Forelimb muscle (tissue), 1 donor: ENCODE measurements around the gene IFT57. TPM values are rescaled to one million over a fixed set of nuclear protein-coding genes. Genes with fewer than 3 reads are reported as not detected.

Experiments used
- DNase-seq: peaks from one replicate; pipeline ENCODE4 v3.0.0-alpha.2; 2013; ENCODE audit warnings: low read depth
- polyA plus RNA-seq: library from polyadenylated mRNA; unstranded; fragments of 120-200 nt; gene quantifications from one replicate; pipeline ENCODE4 v1.2.1, GENCODE V29; 2013; ENCODE audit not compliant: insufficient read length

Gene IFT57
- polyA plus RNA-seq, 1 donor = 24.6 TPM

DNA sequence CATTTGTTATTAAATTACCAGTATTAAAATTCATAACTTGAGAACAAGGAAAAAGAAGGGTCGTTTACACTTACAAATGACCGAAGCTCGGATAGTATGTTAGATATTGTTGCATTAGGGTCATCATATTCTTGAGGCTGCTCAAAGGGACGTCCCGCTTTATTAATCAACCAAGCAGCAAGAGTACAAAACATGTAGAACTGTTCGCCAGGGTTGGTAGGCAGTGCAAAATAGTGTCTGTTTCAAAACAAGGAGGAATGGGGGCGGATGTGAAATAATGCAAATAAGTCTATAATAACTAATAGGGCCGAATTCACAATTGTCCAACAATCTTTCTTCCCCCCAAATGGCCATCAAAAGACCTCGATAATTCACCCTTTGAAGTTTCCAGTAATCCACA, 2.9 kb downstream of the IFT57 start:
- DNase-seq = no peak

DNA sequence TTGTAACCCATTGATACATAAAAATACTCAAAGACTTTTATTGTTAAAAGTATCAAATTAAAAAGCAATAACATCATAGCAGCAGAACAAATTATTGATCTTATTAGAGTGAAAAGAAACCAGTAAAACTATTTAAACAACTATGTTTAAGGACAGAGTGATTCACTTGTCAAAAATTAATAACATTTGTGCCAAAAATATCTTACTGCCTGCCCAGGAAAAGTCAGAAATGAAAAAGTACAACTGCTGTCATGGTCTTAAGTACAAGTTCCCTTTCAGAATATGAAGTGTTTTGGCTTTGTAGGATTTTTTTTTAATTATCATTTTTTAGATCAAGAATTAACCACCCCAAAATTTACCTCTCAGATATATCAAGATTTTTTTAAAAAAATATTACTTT, 3.4 kb downstream of the IFT57 start:
- no peak for DNase-seq

DNA sequence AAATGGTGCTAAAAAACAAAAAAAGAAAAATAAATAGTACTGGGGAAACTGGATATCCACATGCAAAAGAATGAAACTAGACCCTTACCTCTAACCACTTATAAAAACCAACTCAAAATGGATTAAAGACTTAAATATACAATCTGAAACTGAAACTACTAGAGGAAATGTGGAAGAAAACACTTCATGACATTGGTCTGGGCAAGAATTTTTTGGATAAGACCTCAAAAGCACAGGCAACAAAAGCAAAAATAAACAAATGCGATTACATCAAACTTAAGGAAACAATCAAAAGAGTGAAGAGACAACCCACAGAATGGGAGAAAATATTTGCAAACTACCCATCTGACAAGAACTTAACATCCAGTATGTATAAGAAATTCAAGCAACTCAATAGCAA, 6.4 kb downstream of the IFT57 start:
- DNase-seq = no peak

DNA sequence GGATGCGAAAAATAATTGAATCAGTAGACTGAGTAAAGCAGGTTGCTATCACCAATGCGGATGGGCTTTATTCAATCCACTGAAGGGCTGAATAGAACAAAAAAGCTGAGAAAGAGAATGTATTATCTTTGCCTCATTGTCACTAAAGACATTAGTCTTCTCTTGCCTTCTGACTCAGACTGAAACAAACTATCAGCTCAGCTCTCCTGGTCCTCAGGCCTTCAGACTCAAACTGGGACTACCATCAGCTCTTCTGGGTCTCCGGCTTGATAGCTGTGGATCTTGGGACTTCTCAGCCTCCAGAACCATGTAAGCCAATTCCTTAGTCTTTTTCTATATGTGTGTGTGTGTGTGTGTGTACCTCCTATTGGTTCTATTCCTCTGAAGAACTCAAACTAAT, 12.6 kb downstream of the IFT57 start:
- no peak for DNase-seq

DNA sequence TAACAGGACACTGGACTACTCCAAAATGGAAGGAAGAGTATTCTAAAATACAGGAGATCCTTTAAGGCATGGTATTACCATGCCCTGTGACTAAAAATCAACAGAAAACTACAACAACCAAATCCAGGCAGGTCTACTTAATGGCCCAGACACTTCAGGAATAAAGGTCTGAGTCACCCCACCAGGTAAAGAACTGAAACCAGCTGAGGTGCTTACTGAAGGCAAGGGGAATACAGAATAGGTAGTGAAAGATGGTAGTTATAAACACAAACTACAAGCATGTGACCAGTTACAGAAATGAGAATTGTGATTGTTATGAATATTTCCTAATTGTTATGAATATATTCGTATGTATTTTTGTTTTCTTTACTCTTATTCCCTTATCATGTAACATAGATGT, 13.4 kb downstream of the IFT57 start:
- DNase-seq = no peak

DNA sequence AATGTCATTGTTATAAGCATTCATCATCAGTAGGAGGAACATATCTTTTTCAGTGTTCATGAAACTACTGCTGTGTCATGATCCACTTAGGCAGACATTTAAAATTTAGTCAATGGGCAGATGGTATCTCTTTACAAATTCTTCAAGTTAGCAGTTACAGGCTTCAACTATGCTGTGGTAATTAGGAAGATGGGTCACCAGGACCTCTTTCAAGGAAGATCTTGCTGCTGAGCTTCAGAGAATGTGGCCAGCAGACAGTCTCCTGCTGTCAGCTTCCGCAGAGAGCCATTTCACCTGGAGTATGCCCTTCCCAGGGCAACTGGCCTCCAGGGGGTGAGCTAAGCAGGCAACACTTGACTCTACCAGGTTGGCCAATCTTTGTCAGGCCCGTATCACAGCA, 19.4 kb downstream of the IFT57 start:
- no peak for DNase-seq

DNA sequence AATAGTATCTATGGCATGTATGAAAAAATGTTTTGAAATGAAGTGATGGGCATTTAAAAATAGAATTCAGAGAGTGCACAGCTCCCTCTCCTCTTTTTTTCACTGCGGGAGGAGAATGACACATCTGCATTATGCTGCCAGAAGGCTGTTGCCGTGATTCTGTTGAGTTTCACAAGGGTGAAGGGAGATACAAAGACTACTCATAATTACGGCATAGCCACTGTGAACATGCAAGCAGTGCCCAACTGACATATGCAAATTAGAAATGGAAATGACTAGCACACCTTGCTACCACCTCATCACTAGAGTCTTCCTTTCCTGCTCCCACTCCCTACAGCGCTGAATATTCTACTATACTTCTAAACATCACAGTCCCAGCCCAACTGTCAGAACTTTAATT, 20.1 kb downstream of the IFT57 start:
- DNase-seq = no peak

DNA sequence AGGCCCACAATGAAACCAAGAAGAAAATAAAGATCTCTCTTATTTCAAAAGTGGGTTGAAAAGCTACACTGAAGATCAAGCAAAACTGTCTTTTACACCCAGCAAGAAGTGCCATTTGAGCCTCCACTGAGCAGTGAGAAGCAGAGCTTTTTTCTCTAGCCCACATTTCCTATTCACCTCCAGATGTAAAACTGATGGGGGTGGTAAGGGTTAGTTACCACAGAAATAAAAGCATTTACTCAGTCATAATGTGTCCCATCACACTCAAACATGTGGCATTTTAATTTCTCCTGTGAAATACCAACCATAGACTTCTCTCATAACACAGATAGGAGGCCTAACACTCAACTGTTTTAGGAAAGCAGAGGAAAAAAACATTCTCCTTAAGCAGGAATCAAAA, 21.0 kb downstream of the IFT57 start:
- no peak for DNase-seq

DNA sequence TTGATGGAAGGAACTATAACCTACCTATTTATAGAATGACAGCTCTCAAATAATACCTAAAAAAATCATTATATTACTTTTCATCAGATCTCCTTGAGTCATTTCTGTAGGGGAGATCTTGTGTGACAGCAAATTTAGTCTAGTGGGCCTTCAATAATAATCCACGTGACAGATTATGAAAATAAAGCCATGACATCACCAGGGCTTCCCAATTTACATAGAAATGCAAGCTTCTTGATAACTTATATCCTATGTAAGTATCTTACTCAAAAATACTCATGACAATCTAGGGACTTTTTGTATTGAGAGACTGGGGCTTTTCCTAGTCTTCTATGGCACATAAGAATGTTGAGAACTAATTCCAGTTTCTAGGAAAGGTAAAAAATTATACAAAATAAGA, 21.6 kb downstream of the IFT57 start:
- DNase-seq = no peak

DNA sequence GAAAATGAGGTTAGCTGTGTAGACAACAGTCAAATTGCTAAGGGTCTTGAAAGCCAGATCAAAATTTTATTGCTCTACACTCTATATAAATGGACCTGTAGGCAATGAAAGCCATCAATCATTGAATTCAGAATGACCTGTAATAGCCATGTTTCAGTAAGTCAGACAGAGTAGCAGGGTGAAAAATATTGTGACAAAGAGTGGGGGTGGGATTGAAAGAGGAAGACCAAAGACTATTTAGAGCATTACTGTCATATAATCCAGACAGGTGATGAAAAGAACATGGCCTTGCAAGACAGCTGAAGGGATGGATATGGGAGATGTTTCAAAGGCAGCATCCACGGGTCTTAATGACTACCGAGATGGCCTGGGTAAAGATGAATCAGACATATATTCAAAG, 22.2 kb downstream of the IFT57 start:
- DNase-seq = no peak

DNA sequence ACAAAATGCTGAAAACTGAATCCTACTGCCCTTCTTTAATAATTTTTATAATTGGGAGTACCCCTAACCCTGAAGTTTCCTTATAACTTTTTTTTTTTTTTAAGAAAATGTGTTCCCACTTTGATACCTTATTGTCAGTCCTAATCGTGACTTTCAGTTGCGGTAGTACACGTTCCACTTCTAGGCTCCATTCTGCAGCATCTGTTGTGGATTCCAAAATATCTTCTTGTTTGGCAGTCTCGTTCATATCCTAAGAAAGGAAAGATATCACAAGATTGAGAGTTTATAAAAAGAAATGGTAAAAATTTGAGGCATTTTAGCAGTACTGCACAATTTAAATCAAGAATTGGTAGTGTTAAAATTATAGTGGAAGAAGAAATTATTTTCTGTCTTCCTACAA, 30.8 kb downstream of the IFT57 start:
- no peak for DNase-seq

DNA sequence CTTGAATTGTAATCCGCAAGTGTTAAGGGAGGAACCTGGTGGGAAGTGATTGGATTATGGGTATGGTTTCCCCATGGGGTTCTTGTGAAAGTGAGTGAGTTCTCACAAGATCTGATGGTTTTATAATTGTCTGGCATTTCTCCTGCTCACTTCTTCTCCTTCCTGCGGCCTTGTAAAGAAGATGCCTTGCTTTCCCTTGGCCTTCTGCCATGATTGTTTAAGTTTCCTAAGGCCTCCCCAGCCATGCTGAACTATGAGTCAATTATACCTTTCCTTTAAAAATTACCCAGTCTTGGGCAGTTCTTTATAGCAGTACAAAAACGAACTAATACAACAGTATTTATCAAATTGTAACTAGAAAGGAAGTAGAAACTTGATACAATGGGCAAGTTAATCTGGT, 31.9 kb downstream of the IFT57 start:
- DNase-seq = no peak

DNA sequence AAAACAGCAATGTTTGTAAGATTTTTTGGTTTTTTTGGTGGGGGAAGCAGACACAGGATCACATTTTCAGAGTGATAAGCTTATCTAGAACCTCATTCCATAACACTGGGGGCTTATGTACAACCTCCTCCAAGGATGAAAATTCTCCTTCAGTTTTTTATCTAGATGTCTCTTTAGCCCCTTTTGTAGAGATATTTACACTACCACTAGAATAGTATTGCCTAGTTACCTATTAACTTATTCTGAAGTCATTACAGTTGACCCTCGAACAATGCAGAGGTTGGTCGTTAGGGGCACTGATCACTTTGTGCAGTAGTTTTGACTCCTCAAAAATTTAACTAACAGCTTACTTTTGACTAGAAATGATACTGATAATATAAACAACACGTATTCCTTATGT, 32.8 kb downstream of the IFT57 start:
- no peak for DNase-seq

DNA sequence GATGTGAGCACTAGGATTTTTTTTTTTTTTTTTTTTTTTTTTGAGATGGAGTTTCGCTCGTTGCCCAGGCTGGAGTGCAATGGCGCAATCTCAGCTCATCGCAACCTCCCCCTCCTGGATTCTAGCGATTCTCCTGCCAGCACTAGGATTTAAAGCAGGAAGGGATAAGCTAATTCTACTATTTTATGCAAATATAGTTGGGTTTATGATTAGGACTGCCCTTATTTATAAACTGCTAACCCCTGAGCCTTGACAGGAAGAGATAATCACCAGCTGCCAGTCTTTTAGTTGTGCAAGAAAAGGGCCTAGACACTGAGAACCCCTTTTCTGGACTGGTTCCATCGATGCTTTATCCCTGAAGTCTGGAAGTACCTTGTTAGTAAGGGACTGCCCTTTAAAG, 36.7 kb downstream of the IFT57 start:
- DNase-seq = no peak

DNA sequence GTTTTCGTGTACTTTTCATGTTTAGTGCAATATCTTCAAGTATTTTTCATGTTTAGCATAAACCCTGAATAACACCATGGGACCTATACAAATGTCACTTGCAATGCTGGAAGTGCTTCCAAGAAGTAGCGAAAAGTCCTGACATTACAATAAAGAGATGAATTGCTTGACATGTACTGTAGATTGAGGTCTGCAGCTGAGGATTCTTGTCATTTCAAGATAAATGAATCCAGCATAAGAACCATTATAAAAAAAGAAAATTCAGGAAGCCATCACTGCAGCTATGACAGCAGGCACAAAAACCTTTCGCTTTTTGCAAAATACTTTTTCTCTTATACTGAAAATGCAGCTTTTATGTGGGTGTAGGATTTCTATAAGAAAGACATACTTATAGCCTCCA, 37.4 kb downstream of the IFT57 start:
- no peak for DNase-seq

DNA sequence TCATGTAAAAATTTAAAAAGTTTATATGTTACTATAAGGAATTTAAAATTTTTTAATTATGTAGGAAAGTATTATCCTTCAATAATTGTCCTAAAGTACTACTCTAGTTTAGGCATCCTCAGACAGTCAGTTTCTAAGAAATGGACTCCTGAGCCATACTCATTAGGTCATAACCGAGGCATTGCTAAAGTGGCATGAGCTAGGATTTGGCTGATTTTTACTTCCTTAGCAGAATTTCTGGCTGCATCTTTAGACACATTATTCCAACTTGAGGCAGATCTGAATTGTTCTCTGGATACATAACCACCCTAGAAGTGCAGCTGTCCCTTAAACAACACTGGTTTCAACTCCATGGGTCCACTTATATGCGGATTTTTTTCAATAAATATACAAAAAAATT, 38.3 kb downstream of the IFT57 start:
- DNase-seq = no peak

DNA sequence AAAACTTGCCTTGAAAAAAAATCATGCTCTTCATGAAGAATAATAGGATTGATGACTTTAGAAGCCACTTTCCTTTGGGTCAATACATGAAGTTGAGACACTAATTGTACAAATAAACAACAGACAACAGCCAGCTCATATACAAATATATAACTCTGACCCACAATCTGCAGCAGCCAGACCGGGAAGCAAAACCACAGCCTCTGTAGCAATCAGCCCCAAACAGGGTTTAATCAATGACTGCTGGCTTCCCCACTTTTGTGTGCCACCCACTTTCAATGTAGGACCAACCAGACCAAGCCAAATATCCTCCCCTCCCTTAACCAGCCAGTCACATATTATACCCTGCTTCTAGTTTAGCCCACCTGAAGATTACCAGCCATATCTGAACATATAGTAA, 39.0 kb downstream of the IFT57 start:
- DNase-seq = no peak

DNA sequence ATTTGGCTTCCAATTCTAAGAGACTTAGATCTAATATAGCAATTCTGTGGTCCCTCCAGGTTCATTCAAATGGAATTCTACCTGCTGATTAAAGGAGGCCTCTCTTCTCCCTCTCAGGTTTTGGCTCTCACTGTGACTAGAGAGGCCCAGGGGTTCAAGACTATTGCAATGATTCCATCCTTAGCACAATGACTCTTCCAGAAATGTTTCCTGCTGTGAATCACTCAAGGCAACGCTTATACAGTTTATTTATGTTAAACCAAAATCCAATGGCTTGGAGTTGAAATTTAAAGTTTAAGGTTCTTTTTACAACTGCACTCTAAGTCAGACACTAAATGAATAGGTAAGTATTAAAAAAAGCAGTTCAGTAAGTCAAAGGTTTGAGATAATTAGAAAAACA, 39.9 kb downstream of the IFT57 start:
- DNase-seq = no peak

DNA sequence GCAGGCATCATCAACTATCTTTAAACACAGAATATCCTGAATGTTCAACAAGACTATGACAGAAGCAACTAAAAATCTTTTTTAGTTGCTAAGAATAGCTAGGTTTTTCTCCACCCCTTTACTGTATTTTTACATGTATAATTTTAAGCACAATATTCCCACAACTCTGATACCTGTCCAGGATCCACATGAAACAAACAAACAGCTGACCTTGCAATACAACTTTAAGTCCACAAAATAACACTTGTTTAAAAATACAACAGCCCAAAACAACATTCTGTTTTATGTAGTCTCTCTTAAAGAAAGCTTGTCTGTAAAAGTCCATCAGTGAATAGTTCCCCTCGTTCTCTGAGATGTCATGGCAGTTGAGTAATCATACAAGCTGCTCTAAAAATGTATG, 41.1 kb downstream of the IFT57 start:
- no peak for DNase-seq

DNA sequence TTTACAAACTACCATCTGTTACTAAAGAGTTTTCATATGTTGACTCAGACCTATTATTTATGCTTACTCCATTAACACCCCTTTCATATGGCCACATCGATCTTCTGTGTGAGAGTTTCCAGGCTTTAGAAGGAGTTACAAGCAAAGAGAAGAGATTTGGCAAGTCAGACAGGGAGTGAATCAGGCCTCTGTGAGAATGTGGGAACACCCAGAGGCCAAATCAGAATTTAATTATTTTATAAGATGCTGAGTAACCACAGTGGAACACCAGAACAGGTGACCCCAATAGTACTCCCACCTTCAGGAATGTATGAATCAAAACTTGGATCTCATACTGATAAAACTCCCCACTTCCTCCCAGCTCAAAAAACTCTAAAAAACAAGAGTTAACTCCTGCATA, 42.0 kb downstream of the IFT57 start:
- DNase-seq = no peak

DNA sequence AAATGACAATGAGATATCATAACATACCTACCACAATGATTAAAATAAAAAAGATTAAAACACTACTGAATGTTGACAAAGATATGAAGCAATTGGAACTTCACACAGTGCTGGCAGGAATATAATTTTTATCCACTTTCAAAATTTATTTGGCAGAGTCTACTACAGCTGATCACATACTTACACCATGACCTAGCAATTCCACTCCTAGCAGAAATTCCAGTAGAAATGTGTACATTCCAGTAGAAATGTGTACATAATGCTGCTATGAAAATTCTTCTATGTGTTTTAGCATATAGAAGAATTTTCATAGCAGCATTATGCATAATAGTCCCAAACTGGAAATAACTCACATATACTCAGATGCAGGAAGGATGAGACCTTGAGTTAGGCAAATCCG, 43.5 kb downstream of the IFT57 start:
- DNase-seq = no peak

DNA sequence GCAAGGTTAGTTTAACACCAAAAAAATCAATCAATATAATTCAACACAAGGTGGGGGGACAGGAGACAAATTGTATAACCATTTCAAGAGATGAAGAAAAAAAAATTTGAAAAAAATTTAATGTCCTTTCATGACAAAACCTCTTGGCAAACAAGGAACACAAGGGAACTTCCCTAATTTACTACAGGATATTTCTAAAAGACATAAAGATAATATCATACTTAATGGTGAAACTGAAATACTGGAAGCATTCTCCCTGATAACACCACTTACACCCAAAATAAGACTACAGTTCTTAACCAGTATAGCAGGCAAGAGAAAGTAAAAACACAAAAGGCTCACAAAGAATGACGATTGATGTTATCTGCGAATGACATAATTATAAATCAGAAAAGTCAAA, 44.7 kb downstream of the IFT57 start:
- DNase-seq = no peak

DNA sequence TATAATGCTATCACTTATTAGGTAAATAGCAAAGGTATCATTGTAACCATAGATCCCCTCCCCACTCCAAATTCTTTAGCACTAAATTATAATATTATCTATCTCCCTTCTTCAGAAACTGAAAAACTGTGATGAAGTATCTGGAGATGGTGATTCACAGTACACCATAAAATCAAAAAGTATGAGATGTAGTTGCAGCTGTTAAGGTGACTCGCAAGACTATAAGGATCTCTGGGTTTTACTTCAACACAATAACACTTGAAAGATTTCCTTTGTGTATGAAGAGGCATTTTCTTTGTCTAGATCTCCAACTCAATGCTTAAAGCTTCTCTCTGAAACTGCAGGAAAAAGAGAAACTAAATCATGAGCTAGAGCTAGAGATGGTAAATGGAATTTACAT, 46.9 kb downstream of the IFT57 start:
- DNase-seq = no peak

DNA sequence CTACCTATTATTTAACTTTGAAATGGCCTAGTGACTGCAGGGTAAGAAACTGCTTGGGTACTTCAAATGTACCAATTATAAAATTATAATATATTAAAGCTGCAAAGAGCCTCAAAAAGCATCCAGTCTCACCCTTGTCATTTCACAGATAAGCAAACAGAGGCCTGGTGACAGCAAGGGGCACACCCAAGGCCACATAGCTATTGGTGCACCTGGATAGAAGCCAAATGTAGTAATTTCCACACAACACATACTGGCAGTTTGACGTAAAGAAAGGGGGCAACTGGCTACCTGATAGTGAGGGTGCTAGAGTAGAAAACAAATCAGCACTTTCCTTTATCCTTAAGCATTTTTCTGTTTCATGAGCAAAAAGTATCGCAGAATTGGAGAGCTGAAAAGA, 51.1 kb downstream of the IFT57 start:
- DNase-seq = no peak

DNA sequence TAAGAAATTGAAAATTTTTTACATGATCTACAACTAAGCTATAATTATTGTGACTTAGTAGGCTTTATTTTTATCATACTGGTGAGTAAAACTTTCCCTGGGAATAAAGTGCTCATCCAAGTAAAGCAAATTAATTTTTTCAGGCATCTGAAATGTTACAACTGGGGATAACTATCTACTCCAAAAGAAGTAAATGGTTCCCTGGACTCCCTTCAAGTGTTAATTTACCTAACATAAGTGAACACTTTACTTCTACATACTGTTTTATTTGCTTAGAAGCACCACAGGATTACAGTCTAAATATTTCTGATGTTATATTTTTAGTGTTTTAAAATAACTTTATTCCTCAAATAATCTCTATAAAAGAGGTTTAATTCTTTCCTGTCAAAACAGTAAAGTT, 57.8 kb downstream of the IFT57 start:
- DNase-seq = no peak
